Natural killer cell treated with Interleukin-12 subunit alpha and Interleukin-12 subunit beta and Interleukin-15 and Interleukin-18, amount 100 ng/mL, for 72 hours (primary cell): ENCODE data around the gene GLI3. TPM values are rescaled to one million over a fixed set of nuclear protein-coding genes. Genes with fewer than 3 reads are reported as not detected.

Experiments used
- ATAC-seq, 2 donors: fragments of 150-1000 bp; cut with Tn5 transposase in 1 of 2; sonication (Bioruptor Pico), chemical (Tn5 transposase) in 1 of 2; 2 replicates each; pipeline ENCODE4 v1.10.0; 2021
- DNase-seq: peaks from one replicate; pipeline ENCODE4 v3.0.0; 2022; ENCODE audit warnings: low spot score
- H3K27ac Mint-ChIP-seq, 2 donors: 1 replicate in 1 of 2; 2 replicates in 1 of 2; pipeline ENCODE4 v1.8.0; 2022; ENCODE audit warnings: mixed read lengths in 2 of 2, mild to moderate bottlenecking in 1 of 2, moderate library complexity in 1 of 2
- H3K27me3 Mint-ChIP-seq, 2 donors: 1 replicate in 1 of 2; 2 replicates in 1 of 2; pipeline ENCODE4 v1.8.0; 2022; ENCODE audit warnings: mixed read lengths in 2 of 2
- H3K36me3 Mint-ChIP-seq: one replicate; pipeline ENCODE4 v1.8.0; 2022; ENCODE audit warnings: mixed read lengths
- H3K4me1 Mint-ChIP-seq, 2 donors: 1 replicate in 1 of 2; 2 replicates in 1 of 2; pipeline ENCODE4 v1.8.0; 2022; ENCODE audit warnings: low read depth in 2 of 2, mixed read lengths in 2 of 2, mild to moderate bottlenecking in 1 of 2
- H3K4me3 Mint-ChIP-seq: one replicate; pipeline ENCODE4 v1.8.0; 2022; ENCODE audit warnings: mixed read lengths
- H3K9me3 Mint-ChIP-seq: 2 replicates; pipeline ENCODE4 v1.8.0; 2022; ENCODE audit warnings: mixed read lengths
- total RNA-seq, 2 donors: library from RNA; stranded (reverse); gene quantifications; one replicate each; pipeline ENCODE4 v1.2.3, GENCODE V29; 2022

GLI3 gene
- total RNA-seq, 2 donors from 2014 or later: 0.25 to 1.1 TPM

GRCh38 chr7:42045961-42046360, 191.0 kb downstream of the GLI3 start:
- Mint-ChIP-seq H3K36me3 (no peaks in the 10 kb centered on the region), H3K9me3 (no peaks in the 10 kb centered on the region), H3K4me1 (no peaks in the 10 kb centered on the region), H3K27me3 (peaks cover 9 to 11% of the 10 kb centered on the region in 2 donors), H3K4me3 (no peak overlapping the region), H3K27ac (no peak overlapping the region)
- DNase-seq (no peak), ATAC-seq (no peak)

- no peaks in the 10 kb centered on the region for H3K9me3 Mint-ChIP-seq
- H3K4me1 Mint-ChIP-seq: no peaks in the 10 kb centered on the region
- no peaks in the 10 kb centered on the region for H3K36me3 Mint-ChIP-seq
- ATAC-seq (no peak), DNase-seq (no peak)
- H3K4me3 Mint-ChIP-seq: no peak overlapping the region
- H3K27me3 Mint-ChIP-seq: peaks cover 0 to 3% of the 10 kb centered on the region in 2 donors
- no peak overlapping the region for H3K27ac Mint-ChIP-seq
Measured at GRCh38 chr7:42039921-42040320, 197.1 kb downstream of the GLI3 start.

- Mint-ChIP-seq H3K4me1 (no peaks in the 10 kb centered on the region), H3K9me3 (no peaks in the 10 kb centered on the region), H3K36me3 (no peaks in the 10 kb centered on the region), H3K27ac (no peak overlapping the region), H3K27me3 (peaks cover 0 to 3% of the 10 kb centered on the region in 2 donors), H3K4me3 (no peak overlapping the region)
- ATAC-seq (no peak), DNase-seq (no peak)
Measured at GRCh38 chr7:42035210-42035609, 201.8 kb downstream of the GLI3 start.

- Mint-ChIP-seq H3K27ac (no peak overlapping the region), H3K4me1 (no peaks in the 10 kb centered on the region), H3K27me3 (peaks cover 0 to 4% of the 10 kb centered on the region in 2 donors), H3K4me3 (no peak overlapping the region), H3K9me3 (no peaks in the 10 kb centered on the region), H3K36me3 (no peaks in the 10 kb centered on the region)
- DNase-seq (no peak), ATAC-seq (no peak)
Measured at GRCh38 chr7:42033480-42033879, 203.5 kb downstream of the GLI3 start.

- H3K4me3 Mint-ChIP-seq: no peak overlapping the region
- no peak overlapping the region for H3K27ac Mint-ChIP-seq
- H3K36me3 Mint-ChIP-seq: no peaks in the 10 kb centered on the region
- no peaks in the 10 kb centered on the region for H3K4me1 Mint-ChIP-seq
- H3K27me3 Mint-ChIP-seq: peaks cover 0 to 6% of the 10 kb centered on the region in 2 donors
- DNase-seq (no peak), ATAC-seq (no peak)
- H3K9me3 Mint-ChIP-seq: no peaks in the 10 kb centered on the region
Measured at GRCh38 chr7:42029405-42029804, 207.6 kb downstream of the GLI3 start.

- DNase-seq: no peak
- Mint-ChIP-seq H3K4me3 (no peak overlapping the region), H3K27me3 (peaks cover 0 to 6% of the 10 kb centered on the region in 2 donors), H3K9me3 (no peaks in the 10 kb centered on the region), H3K36me3 (no peaks in the 10 kb centered on the region), H3K27ac (no peak overlapping the region), H3K4me1 (no peaks in the 10 kb centered on the region)
- ATAC-seq: no peak
Measured at GRCh38 chr7:42027521-42027920, 209.5 kb downstream of the GLI3 start.

- Mint-ChIP-seq H3K4me3 (no peak overlapping the region), H3K27ac (no peak overlapping the region), H3K9me3 (no peaks in the 10 kb centered on the region), H3K27me3 (peaks cover 0 to 6% of the 10 kb centered on the region in 2 donors), H3K4me1 (no peaks in the 10 kb centered on the region), H3K36me3 (no peaks in the 10 kb centered on the region)
- DNase-seq: no peak
- ATAC-seq: no peak
Measured at GRCh38 chr7:42026622-42027197, 210.3 kb downstream of the GLI3 start.

- Mint-ChIP-seq H3K27me3 (peaks cover 0 to 6% of the 10 kb centered on the region in 2 donors), H3K36me3 (no peaks in the 10 kb centered on the region), H3K9me3 (no peaks in the 10 kb centered on the region), H3K27ac (no peak overlapping the region), H3K4me3 (no peak overlapping the region), H3K4me1 (no peaks in the 10 kb centered on the region)
- DNase-seq (no peak), ATAC-seq (peak in 1 of 2 donors; percentile 28)
Measured at GRCh38 chr7:42025635-42026375, 211.2 kb downstream of the GLI3 start.

GRCh38 chr7:42024537-42024936, 212.5 kb downstream of the GLI3 start:
- no peaks in the 10 kb centered on the region for H3K36me3 Mint-ChIP-seq
- H3K4me3 Mint-ChIP-seq: no peak overlapping the region
- H3K27ac Mint-ChIP-seq: no peak overlapping the region
- DNase-seq: no peak
- ATAC-seq: no peak
- H3K9me3 Mint-ChIP-seq: no peaks in the 10 kb centered on the region
- H3K27me3 Mint-ChIP-seq: peaks cover 0 to 4% of the 10 kb centered on the region in 2 donors
- H3K4me1 Mint-ChIP-seq: no peaks in the 10 kb centered on the region

GRCh38 chr7:42023262-42023661, 213.7 kb downstream of the GLI3 start:
- H3K27ac Mint-ChIP-seq: no peak overlapping the region
- no peak overlapping the region for H3K4me3 Mint-ChIP-seq
- DNase-seq (no peak), ATAC-seq (no peak)
- no peaks in the 10 kb centered on the region for H3K9me3 Mint-ChIP-seq
- H3K36me3 Mint-ChIP-seq: no peaks in the 10 kb centered on the region
- H3K4me1 Mint-ChIP-seq: peaks cover 0 to 4% of the 10 kb centered on the region in 2 donors
- H3K27me3 Mint-ChIP-seq: peaks cover 3 to 4% of the 10 kb centered on the region in 2 donors

- H3K36me3 Mint-ChIP-seq: no peaks in the 10 kb centered on the region
- no peak for DNase-seq
- ATAC-seq: no peak
- H3K4me3 Mint-ChIP-seq: no peak overlapping the region
- H3K4me1 Mint-ChIP-seq: peaks cover 0 to 4% of the 10 kb centered on the region in 2 donors
- H3K27me3 Mint-ChIP-seq: peaks cover 3 to 4% of the 10 kb centered on the region in 2 donors
- no peak overlapping the region for H3K27ac Mint-ChIP-seq
- no peaks in the 10 kb centered on the region for H3K9me3 Mint-ChIP-seq
Measured at GRCh38 chr7:42022791-42023190, 214.2 kb downstream of the GLI3 start.

- H3K9me3 Mint-ChIP-seq: no peaks in the 10 kb centered on the region
- DNase-seq: no peak
- peaks cover 3 to 4% of the 10 kb centered on the region in 2 donors for H3K27me3 Mint-ChIP-seq
- ATAC-seq: no peak
- H3K27ac Mint-ChIP-seq: no peak overlapping the region
- no peak overlapping the region for H3K4me3 Mint-ChIP-seq
- peaks cover 0 to 4% of the 10 kb centered on the region in 2 donors for H3K4me1 Mint-ChIP-seq
- no peaks in the 10 kb centered on the region for H3K36me3 Mint-ChIP-seq
Measured at GRCh38 chr7:42022056-42022455, 215.0 kb downstream of the GLI3 start.

- Mint-ChIP-seq H3K36me3 (no peaks in the 10 kb centered on the region), H3K27me3 (peaks cover 3 to 4% of the 10 kb centered on the region in 2 donors), H3K27ac (no peak overlapping the region), H3K4me1 (peaks cover 0 to 7% of the 10 kb centered on the region in 2 donors), H3K9me3 (no peaks in the 10 kb centered on the region), H3K4me3 (no peak overlapping the region)
- ATAC-seq (no peak), DNase-seq (no peak)
Measured at GRCh38 chr7:42021631-42022030, 215.4 kb downstream of the GLI3 start.

- peaks cover 0 to 8% of the 10 kb centered on the region in 2 donors for H3K4me1 Mint-ChIP-seq
- no peaks in the 10 kb centered on the region for H3K9me3 Mint-ChIP-seq
- H3K4me3 Mint-ChIP-seq: no peak overlapping the region
- DNase-seq (no peak), ATAC-seq (no peak)
- no peak overlapping the region for H3K27ac Mint-ChIP-seq
- peaks cover 0 to 4% of the 10 kb centered on the region in 2 donors for H3K27me3 Mint-ChIP-seq
- H3K36me3 Mint-ChIP-seq: no peaks in the 10 kb centered on the region
Measured at GRCh38 chr7:42020061-42020460, 216.9 kb downstream of the GLI3 start.
